ENCODE measurements around the gene POU4F2.
A peak's percentile ranks its signal among the peaks of the same experiment; 100 is the strongest.

POU4F2 gene, protein sequence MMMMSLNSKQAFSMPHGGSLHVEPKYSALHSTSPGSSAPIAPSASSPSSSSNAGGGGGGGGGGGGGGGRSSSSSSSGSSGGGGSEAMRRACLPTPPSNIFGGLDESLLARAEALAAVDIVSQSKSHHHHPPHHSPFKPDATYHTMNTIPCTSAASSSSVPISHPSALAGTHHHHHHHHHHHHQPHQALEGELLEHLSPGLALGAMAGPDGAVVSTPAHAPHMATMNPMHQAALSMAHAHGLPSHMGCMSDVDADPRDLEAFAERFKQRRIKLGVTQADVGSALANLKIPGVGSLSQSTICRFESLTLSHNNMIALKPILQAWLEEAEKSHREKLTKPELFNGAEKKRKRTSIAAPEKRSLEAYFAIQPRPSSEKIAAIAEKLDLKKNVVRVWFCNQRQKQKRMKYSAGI

DNA sequence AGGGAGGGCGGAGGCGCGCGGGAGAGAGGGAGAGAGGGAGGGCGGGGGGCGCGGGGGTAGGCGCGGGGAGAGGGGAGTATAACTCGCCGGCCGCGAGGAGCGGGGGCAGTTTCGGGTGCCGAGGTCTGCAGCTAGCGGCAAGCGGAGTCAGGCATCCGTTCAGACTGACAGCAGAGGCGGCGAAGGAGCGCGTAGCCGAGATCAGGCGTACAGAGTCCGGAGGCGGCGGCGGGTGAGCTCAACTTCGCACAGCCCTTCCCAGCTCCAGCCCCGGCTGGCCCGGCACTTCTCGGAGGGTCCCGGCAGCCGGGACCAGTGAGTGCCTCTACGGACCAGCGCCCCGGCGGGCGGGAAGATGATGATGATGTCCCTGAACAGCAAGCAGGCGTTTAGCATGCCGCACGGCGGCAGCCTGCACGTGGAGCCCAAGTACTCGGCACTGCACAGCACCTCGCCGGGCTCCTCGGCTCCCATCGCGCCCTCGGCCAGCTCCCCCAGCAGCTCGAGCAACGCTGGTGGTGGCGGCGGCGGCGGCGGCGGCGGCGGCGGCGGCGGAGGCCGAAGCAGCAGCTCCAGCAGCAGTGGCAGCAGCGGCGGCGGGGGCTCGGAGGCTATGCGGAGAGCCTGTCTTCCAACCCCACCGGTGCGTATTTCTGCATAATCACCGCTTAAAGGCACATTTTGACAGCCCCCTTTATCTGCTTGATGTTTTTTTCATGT is at the start of gene POU4F2:
POU4F2 (plus strand) TSS at position 108 of the 720 bp plus-strand sequence; CDS start at position 356, 248 bp downstream.
- DNase-seq (ENCODE audit: low spot score), result no peak

DNA sequence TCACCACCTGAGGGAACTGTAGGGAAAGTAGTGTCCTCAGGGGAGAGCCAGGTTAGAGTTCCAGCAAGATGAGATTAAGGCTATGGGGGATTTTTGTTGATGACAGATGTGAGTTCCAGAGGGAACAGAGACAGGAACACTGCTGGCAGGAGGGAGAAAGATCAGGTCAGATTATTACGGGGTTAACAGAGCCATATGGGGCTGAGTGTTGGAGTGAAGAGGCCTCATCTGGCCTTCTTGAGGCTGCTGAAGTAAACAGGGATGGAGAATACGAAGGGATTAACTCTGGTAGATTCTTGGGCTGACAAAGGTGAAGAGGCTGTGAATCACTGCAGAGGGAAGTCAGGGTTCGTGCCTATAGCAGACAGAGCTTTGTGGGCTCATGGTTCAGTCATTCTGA is 47.9 kb upstream of the POU4F2 start:
- DNase-seq (ENCODE audit: low spot score), result no peak

- DNase-seq (ENCODE audit: low spot score), result no peak
Measured at GRCh38 chr4:146592019-146592418, 46.7 kb upstream of the POU4F2 start.

DNA sequence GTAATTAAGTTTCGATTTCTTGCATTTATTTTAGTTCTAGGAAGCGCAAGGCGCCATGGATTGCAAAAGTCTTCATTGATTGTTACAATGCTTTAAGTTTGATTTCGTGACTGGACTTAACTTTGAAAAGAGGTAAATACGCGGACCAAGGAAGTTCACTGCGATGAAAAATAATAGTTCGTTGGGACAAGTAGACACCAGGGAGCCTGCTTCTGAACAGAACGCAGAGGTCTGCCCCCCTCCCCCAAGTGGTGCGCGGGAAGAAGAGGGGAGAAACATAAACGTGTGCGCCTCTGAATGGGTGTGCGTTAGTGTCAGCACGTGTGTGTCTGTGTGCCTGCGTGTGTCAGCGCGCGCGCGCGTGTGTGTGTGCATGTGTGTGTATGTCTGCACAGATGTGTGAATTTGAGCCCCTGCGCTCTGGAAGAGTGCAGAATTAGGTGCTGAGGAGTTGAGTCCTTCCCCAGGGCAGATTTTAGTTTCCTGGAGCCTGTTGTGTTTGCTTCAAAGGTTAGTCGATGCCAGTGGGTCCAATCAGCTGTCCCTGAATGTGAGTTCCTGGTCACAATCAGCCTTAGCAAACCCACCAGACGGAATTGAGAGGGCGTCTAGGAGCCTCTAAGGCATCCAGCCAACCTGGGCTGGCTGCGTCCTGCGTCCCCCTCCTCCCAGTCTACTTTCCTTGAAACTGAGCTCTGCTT is 5.8 kb upstream of the POU4F2 start:
- DNase-seq (ENCODE audit: low spot score), result no peak

- DNase-seq (ENCODE audit: low spot score), result no peak
Measured at GRCh38 chr4:146633471-146633800, 5.3 kb upstream of the POU4F2 start.

- DNase-seq (ENCODE audit: low spot score), result no peak
Measured at GRCh38 chr4:146634825-146635224, 3.9 kb upstream of the POU4F2 start.

GRCh38 chr4:146637621-146638332 is 916 bp upstream of the POU4F2 start:
- no peak for DNase-seq (ENCODE audit: low spot score)

GRCh38 chr4:146638333-146638785 is 334 bp upstream of the POU4F2 start:
- DNase-seq (ENCODE audit: low spot score), result no peak

GRCh38 chr4:146639506-146639932 is 826 bp downstream of the POU4F2 start:
- DNase-seq (ENCODE audit: low spot score), result no peak

DNA sequence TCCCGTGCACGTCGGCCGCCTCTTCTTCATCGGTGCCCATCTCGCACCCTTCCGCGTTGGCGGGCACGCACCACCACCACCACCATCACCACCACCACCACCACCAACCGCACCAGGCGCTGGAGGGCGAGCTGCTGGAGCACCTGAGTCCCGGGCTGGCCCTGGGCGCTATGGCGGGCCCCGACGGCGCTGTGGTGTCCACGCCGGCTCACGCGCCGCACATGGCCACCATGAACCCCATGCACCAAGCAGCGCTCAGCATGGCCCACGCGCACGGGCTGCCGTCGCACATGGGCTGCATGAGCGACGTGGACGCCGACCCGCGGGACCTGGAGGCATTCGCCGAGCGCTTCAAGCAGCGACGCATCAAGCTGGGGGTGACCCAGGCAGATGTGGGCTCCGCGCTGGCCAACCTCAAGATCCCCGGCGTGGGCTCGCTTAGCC is 1.4 kb downstream of the POU4F2 start:
- no peak for DNase-seq (ENCODE audit: low spot score)

GRCh38 chr4:146640465-146641061 is 1.9 kb downstream of the POU4F2 start:
- no peak for DNase-seq (ENCODE audit: low spot score)

- DNase-seq (ENCODE audit: low spot score), result no peak
Measured at GRCh38 chr4:146641762-146642161, 3.1 kb downstream of the POU4F2 start.

DNA sequence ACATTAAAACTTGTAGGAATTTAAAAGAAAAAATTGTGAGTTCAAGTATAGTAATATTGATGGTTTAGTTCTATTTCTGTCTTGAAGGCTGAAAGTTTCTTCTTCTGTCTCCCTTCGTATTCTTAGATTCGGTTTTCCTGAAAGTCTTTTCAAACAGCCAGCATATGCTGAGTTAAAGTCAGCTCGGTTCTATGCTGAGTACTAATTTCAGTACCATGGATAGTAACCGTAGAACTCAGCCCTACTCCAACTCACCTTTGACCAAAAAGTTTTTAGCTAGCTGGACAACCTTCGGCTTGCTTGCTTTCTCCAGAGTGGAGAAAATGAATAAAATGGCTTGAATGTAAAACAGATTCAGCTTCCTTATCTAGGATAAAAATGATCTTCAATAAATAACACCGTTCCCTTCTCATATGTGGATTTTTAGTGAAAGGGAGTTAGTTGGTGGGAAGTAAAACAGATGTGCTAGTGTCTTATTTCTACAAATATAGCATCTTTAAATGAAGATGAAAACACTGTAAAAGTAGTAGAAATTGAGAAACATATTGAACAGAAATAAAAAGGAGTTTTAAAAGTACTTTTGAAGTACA is 5.2 kb downstream of the POU4F2 start:
- peak; percentile 31 for DNase-seq (ENCODE audit: low spot score)

GRCh38 chr4:146645921-146646320 is 7.2 kb downstream of the POU4F2 start:
- DNase-seq (ENCODE audit: low spot score), result no peak

DNA sequence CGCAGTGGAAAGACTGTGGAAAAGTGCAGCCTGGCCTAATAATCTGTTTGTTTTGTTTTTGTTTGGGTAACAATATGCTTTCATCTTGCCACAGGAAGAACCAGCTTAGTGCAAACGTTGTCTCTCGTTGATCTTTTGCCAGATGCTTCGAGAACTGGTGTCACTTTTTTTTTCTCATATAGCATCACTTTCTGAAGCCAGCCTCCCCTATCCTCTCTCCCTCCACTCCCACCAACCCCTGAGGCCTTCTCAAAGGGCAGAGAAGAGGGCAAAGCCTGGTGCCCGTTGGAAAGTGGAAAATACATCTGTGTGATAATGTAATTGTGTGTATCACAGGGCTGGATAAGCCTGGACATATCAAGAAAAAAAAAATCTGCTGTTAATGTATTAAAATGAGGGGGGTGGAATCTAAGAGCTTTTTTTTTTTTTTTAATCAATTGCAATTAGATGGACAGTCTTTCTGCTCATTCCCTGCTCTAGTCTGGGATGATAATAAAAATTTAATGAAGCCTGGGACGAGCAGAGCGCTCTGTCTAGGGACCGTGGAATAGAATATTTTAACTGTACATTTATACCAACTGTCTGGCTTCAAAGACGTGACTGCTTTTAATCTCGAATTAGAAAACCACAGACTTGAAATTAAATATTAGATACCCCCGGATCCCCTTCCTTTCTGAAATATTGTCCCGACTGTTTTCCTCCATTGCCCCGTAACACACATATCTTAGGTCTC is 8.1 kb downstream of the POU4F2 start:
- no peak for DNase-seq (ENCODE audit: low spot score)

- no peak for DNase-seq (ENCODE audit: low spot score)
Measured at GRCh38 chr4:146647615-146648460, 9.1 kb downstream of the POU4F2 start.

- no peak for DNase-seq (ENCODE audit: low spot score)
Measured at GRCh38 chr4:146648461-146648783, 9.7 kb downstream of the POU4F2 start.

DNA sequence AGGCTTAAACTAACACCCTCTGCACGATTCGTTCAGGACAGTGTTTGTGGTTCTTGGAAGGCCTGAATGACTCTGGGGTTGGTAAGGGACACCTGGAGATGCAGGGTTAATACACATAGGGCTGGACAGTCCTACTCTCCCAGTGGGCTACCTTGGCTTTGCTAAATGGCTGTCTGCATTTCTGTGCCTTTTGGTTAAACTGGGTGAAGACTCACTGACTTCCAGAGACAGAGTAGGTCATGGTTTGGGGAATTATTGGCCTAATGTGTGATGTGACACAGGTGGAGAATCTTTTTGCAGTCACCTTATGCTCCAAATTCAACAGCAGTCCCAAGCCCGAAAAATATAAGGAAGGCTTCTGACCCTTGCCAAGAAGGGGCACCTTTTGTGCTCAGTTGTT is 10.5 kb downstream of the POU4F2 start:
- DNase-seq (ENCODE audit: low spot score), result no peak

- no peak for DNase-seq (ENCODE audit: low spot score)
Measured at GRCh38 chr4:146650034-146650433, 11.3 kb downstream of the POU4F2 start.
